ENCODE results near the gene FLNC.
A peak's percentile ranks its signal among the peaks of the same experiment; 100 is the strongest.

Gene FLNC, protein sequence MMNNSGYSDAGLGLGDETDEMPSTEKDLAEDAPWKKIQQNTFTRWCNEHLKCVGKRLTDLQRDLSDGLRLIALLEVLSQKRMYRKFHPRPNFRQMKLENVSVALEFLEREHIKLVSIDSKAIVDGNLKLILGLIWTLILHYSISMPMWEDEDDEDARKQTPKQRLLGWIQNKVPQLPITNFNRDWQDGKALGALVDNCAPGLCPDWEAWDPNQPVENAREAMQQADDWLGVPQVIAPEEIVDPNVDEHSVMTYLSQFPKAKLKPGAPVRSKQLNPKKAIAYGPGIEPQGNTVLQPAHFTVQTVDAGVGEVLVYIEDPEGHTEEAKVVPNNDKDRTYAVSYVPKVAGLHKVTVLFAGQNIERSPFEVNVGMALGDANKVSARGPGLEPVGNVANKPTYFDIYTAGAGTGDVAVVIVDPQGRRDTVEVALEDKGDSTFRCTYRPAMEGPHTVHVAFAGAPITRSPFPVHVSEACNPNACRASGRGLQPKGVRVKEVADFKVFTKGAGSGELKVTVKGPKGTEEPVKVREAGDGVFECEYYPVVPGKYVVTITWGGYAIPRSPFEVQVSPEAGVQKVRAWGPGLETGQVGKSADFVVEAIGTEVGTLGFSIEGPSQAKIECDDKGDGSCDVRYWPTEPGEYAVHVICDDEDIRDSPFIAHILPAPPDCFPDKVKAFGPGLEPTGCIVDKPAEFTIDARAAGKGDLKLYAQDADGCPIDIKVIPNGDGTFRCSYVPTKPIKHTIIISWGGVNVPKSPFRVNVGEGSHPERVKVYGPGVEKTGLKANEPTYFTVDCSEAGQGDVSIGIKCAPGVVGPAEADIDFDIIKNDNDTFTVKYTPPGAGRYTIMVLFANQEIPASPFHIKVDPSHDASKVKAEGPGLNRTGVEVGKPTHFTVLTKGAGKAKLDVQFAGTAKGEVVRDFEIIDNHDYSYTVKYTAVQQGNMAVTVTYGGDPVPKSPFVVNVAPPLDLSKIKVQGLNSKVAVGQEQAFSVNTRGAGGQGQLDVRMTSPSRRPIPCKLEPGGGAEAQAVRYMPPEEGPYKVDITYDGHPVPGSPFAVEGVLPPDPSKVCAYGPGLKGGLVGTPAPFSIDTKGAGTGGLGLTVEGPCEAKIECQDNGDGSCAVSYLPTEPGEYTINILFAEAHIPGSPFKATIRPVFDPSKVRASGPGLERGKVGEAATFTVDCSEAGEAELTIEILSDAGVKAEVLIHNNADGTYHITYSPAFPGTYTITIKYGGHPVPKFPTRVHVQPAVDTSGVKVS (N-terminal part only)

DNA sequence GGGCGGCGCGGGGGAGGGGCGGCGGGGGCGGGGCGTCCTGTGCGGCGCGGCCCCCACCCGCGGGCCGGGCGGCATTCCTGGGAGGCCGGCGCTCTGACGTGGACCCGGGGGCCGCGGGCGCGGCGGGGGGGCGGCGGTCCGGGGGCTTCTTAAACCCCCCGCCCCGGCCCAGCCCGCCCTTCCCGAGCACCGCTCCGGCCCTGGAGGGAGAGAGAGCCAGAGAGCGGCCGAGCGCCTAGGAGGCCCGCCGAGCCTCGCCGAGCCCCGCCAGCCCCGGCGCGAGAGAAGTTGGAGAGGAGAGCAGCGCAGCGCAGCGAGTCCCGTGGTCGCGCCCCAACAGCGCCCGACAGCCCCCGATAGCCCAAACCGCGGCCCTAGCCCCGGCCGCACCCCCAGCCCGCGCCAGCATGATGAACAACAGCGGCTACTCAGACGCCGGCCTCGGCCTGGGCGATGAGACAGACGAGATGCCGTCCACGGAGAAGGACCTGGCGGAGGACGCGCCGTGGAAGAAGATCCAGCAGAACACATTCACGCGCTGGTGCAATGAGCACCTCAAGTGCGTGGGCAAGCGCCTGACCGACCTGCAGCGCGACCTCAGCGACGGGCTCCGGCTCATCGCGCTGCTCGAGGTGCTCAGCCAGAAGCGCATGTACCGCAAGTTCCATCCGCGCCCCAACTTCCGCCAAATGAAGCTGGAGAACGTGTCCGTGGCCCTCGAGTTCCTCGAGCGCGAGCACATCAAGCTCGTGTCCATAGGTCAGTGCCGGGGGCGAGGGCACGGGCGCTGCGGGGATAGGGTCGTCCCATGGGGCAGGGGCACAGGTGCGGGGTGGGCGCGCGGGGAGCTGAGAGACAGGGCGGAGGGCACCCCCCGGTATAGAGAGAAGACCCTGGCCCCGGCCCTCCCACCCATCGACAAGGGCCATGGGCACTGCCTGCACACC is at the start of gene FLNC:
Gene FLNC, plus strand, starts transcription at position 176 of the 947 bp plus-strand sequence. Its CDS starts 232 bp downstream, at position 408.
- no peak for DNase-seq

DNA sequence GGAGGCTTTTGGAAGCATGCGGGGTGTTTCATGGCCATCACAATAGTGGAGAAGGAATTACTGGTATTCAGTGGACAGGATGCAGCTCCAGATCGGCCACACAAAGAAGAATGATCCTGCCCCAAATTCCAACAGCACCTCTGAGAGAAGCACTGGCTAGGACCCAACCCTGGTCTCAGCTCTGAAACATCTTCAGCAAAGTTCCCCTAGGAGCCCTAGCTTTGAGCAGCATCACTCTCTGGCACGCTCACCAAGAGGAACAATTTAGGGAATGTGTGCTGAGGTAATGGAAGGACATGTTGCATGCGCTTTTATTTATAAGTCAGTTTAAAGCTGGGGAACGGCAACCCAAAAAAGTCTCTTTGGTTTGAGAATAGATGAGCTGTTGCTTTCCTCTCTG is 49.1 kb upstream of the FLNC start:
- no peak for DNase-seq

DNA sequence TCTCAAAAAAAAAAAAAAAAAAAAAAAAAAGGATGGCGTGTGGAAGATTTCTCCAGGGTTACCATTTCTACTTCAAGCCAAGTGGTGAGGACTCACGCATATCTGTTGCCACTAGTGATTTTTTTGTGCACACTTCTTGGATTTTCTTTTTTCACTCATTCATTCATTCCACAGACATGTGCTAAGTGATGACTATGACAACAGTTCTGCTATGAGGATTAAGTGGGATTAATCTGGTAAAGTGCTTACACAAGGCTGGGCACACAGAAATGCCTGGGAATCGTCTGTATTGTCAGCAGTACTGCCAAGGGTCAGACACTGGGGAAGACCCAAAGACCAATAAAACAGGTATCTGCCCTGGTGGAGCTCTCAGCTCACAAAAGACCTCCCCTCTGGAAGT is 48.4 kb upstream of the FLNC start:
- no peak for DNase-seq

DNA sequence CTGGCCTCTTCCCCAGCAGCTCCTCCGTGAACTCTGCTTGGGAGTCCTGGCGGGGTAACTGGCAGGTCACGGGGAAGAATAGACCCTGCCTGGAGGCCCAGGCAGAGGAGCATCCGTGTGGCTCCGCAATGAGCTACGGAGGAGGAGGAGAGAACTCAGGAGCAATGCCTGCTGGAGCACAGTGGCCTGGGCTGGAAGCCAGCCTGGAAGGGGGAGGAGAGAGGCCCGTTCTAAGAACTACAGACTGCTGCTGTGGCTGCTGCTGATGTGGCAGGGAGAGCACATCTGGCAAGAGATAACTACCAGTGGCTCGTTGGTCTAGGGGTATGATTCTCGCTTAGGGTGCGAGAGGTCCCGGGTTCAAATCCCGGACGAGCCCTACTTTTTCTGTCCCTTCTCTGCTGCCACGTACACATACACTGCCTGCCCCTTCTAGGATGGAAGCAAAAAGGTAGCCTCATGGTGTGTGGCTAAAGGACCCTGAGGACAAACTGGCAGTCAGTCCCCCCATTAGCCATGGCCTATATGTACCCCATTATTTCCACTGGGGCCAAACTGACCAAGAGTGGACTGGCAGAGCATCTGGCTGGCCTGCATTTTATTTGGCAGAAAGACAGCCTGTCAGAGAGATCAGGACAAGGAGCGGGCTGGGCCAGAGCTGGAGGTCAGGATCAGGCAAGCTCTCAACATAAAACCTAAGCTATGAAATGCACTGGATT is 46.9 kb upstream of the FLNC start:
- no peak for DNase-seq

DNA sequence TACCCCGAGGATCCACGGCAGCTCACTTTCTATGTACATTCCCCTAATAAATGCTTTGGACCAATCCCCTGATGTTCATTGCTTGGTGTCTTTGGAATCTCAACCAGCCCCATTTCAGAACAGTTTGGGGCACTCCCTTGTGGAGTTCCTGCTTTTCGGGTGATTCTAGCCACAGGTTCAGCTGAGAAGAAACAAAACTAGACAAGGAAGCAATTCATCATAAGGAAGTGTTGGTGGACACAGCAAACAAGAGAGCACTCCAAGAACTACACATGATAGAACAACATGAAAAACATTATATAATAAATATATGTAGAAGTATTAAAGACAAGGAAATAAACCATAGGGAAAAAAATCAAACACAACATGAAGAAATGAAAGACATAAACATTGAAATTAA is 44.5 kb upstream of the FLNC start:
- no peak for DNase-seq

DNA sequence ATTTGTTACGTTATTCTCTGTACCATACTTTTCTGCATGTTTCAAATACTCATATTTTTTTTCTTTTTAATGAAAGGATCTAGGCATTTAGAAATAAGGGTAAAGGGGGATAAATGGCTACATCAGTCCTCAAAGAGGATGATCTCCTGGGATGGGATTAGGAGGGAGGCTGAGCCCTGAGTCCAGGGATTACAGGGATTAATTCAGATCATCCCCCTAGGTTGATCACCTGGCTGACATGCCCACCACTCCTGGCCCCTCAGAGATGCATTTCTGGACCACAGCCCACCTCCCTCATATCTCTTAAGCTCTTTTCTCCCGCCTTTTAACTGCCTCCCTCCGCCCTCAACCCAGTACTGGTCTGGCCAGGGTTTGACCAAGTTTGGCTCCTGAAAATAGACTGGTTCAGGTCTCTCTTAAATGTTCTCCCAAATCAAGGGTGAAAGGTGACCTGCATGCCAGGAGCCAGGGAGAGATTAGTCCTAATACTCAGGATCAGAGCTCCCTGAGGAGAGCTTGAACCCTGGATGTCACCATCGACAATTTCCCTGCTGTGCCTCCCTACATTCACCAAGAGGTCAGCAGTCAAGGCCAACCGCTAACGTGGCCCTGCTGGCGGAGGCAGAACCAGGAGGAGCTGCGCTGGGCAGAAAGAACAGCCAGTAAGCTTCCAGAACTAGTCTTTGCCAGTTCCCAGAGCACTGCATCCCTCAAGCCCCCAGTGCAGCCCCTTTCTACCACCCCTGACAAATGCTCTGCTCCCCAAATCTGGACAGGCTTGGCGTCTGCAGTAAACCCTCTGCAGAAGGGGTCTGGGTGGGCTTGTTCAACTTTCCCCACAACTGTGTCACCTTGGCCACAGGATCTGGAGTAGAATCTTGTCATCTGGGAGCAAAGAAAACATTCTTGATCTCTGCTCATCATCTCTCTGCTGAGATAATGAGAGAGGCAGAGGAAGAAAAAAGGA is 41.5 kb upstream of the FLNC start:
- DNase-seq, result no peak

DNA sequence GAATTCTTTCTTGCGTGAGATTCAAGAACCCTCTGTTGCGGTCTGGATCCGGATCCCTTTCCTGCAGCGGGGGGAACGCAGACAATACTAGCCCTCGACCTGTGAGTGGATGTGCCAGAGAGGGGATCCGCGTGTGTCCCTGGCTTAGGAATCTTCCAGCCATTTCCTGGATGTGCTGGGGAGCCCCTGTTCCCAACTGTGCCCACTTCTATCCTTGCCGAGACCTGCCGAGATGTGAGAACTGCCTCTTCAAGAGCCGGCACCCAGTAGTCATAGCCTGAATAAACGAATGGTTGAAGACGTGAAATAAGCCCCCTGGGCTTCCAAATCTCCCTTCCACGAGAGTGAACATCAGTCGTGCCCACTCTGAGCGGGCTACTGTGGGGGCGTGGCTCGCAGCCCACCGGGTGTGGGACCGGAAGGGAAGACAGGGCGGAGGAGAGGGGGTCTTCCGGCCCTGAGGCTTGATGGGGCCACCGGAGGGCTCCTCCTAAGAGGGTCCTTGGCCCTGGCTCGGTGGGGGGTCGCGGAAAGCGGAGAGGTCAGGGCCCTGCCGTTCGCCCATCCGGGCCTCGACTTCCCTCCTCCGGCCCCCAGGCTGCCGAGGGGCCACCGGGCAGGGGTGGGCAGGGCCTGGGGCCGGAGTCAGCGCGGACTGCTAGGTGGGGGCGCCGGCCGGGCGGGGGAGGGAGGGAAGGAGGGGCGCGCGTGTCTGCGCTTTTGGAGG is 39.7 kb upstream of the FLNC start:
- no peak for DNase-seq

DNA sequence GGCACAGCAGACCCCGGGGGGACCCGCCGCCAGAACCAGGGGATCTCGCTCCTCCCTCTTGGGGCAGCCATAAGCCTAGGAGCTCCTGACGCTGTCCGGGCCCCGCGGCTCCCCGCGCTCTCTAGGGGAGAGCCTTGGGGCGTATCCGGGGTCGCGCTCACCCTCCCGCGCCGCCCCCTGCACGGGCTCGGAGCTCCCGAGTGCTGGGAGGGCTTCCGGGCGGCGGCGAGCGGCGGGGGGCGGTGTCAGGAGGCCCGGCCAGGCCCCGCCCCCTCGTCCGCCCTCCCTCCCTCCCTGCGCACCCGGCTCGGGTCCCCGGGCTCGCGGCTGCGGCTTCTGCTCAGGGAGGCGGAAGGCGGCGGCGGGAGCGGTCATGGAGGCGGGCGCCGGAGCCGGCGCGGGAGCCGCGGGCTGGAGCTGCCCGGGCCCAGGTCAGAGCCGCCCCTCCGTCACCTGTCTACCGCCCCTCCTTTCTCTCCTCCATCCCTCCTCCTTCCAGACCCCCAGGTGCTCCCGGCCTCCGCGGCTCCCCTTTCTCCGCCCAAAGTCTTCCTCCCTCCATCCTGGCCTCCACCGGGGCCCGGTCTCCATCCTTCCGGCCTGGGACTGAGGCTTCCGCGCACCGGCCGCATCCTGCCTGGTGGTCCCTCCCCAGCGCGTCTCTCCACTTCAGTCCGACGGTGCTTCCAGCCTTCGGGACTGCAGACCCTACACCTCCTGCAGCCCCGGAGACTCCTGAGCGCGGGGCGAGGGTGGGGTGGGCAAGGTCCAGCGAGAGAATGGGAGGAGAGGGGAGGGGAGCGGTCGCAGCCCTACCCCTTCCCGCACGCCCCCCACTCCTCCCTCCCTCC is 38.9 kb upstream of the FLNC start, which contains the start of gene CCDC136:
Gene CCDC136, plus strand, starts transcription at position 848 of the 851 bp plus-strand sequence. CDS start 444 bp downstream, outside the sequence.
- peak; percentile 74 to 78 for DNase-seq

DNA sequence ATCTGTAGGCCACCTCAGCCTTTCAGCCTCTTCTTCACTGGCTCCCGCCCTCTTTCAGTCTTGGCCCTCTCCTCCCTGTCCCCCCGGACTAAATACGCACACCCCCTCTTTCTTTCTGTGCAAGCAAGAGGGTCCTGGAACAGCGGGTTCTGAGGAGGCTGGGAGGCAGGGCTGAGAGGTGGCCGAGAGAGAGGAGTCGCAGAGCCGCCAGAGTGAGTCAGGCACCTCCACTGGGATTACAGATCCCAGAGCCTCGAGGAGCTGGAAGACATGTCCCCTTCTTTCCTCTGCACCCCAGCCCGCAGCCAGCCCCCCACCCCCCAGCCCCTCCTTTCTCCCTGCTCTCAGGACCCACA is 38.3 kb upstream of the FLNC start:
- DNase-seq, result no peak

DNA sequence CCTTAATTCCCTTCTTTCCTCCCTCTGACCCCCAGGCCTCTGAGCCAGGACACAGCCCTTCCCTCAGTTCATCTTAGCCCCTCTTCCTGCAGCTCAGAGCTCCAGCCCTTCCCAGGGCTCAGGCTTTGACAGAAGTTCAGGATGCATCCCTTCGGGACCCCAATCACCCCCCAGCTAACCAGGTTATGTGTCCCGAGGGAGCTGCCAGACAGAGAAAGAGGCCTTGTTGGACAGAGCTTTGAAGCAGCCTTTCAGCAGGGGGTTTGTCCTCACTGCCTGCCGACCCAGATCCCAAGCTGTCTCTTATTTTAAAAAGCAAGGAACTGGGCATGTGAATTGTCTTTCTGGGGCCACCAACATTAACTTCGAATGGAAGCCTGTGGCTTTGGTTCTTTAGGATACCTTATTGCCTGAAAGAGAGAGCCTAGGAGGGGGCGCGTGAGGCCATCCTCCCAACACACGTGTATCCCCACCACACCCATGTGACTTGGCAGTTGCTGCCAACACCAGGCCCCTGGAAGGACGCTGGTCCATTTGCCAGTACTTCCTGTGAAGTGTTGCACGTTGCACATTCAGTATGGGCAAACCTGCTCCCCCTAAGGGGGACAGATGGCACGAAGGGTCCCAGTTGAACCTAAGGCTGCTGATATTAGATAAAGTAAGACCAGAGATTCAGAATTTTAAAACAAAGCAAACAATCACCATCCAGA is 37.6 kb upstream of the FLNC start:
- DNase-seq, result peak in 1 of 2 experiments; percentile 49

DNA sequence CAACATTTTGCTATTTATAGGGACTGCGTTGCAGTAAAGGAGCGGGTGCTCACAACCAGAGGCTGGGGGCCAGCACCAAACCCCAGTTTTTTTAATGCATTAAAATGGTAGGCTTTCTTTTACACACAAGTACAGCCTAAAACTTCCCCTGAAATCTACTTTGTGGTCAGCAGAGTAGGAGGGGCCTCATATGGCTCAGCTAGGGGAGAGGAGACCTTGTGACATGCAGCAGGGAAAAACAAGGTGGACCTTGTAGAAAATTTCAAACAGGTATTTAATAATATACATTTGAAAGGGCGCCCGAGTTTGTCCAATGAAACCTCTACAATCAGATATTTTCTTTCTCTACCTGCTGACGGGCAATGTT is 37.0 kb upstream of the FLNC start:
- no peak for DNase-seq

DNA sequence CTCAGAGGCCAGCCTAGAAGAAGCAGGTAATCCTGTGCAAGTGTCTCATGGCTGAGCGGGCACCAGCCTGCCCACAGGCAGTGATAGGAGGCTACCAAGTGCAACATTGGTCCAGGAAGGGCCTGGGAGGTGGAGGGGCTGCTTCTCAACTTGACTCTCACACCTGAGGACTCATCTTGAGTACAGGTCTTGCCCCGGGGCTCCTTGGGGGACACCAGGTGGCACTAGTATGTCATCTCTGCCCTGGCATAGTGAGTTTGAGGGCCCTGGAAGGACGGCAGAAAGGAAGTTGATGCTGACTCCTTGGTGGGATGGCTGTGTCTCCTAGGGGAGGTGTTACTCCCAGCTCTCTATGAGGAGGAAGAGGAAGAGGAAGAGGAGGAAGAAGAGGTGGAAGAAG is 36.2 kb upstream of the FLNC start:
- DNase-seq, result no peak

DNA sequence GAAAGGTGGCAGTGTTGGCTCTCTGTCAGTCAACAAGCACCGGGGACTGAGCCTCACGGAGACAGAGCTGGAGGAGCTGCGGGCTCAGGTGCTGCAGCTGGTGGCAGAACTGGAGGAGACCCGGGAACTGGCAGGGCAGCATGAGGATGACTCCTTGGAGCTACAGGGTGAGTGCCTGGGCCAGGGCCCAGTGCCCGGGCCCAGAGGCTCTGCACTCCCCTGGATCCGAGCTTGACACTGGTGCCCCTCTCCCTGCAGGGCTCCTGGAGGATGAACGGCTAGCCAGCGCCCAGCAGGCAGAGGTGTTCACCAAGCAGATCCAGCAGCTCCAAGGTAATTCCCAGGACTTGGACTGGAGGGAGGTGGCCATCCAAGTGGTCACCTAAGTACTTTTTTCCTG is 35.8 kb upstream of the FLNC start:
- DNase-seq, result no peak

DNA sequence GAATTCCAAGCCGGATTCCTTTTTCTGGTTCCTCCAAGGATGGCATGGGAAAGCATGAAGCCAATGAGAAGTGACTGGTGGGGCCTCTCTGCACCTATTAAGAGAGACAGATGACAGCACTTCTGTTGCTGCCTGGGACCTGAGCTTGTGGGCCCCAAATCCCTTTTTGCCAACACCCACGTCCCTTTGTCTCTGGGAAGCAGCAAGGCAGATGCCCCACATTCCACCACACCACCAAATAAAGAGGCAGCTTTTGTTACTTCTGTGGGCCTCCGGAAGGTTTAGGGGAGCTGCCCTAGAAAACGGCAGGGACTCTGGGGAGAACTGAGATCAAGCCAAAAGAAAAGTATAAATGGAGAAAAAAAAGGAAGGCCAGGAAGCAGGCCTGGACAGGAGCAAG is 35.1 kb upstream of the FLNC start:
- DNase-seq, result no peak

DNA sequence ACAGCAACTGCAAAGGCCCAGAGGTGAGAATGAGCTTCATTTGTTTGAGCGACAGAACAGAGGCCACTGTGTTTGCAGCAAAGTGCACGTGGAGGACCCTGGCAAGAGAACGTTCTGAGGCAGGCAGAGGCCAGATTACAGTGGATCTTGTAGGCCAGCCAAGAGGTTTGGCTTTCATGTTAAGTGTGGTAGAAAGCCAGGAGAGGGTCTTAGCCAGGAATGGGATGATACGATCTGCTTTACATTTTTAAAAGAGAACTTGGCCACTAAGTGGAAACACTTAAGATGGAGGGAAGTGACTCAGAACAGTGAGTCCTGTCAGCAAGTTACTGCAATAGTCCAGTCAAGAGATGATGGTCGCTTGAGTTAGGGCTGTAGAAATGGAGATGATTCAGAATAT is 33.9 kb upstream of the FLNC start:
- DNase-seq, result no peak

DNA sequence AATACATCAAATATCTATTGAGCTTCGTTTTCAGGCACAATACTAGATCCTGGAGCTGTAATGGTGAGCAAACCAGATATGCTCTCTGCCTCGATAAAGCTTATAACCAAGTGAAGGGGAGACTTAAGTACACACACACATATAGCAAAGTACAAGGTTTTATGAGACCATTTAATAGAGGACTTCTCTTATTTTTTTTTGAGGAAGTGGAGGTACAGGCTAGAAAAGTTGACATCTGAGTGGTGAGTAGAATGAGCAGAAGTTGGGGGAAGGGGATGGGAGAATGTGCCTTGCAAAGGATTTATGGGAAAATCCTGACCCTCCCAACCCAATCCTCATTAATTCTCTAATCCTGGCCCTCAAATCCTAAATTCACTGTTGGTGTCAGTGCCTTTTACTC is 30.8 kb upstream of the FLNC start:
- no peak for DNase-seq

DNA sequence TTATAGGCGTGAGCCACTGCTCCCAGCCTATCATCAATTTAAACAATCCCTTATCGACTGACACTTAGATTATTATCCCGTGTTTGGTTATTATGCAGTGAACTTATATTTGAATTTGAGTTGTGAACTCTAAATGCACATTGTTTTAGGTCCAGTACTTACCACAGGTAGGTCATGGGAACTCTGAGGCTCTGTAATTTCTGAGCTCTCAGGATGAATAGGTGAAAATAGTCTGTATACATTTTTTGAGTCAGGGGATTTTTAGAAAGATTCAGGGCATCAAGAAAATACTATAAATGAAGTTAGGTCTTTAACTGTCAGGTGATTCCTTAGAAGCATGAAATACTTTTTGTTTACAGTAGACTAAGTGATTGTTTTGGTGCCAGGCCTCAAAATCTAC is 29.6 kb upstream of the FLNC start:
- no peak for DNase-seq

DNA sequence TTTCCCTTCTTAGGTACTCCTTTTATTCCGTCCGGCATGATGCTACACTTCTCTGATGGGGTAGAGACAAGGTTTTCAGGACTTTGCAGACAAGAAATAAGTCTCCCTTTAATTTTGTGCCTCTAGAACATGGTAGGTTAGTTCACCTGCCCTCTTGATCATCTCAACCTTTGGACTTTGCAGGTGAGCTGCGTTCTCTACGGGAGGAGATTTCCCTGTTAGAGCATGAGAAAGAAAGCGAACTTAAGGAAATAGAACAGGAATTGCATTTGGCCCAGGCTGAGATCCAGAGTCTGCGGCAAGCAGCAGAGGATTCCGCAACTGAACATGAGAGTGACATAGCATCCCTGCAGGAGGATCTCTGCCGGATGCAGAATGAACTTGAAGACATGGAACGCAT is 29.2 kb upstream of the FLNC start:
- DNase-seq, result no peak

Data from NCI-H2081 (cell line).